GM21737 (cell line): ENCODE results near the gene SHC4.
"Not testable (repeated sequence)": the region's sequence is repeated elsewhere in the genome, so short reads cannot be mapped to it uniquely, and the experiment has no call there.

Experiments used
- ATAC-seq: cut with Tn5 transposase; IDR thresholded peaks from one replicate; pipeline ENCODE4 v1.9.1; 2021; ENCODE audit warnings: mild to moderate bottlenecking, moderate library complexity; ENCODE audit not compliant: unreplicated experiment

The SHC4 gene

DNA sequence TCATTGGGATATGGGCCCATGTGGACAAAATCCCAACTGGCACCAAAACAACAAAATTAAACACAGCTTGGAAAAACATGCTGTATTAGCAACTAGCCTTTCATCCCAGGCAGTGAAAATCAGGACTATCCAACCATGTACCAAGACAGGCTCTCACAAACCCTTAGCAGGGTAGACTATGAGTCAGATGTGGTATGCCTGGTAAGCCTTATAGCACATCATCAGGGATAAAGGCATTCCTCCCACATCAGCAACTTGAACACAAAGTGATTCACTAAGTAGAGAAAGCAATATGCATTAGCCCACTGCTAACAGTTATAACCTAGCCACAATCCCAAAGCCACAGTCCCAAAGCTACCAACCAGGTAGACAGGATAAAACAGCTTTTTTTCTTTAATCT lies 160.9 kb downstream of the SHC4 start:
- no peak for ATAC-seq

DNA sequence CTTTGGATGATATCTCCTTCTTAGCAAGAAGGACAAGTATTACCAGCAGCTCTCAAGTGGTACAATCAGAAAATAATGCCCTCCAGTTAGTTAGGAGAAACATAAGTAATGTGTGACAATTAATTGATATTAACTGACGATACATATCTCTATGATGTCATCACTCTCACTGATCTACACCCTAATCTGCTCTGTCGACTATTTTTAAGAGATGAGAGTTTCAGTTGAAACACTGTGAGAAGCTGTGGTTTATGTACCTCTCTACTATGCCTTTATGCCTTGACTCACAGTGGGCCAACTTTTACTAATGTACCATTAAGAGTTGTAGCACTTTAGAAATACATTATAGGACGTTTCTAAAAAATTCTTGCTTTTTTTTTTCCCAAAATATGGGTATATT lies 161.5 kb downstream of the SHC4 start:
- no peak for ATAC-seq

GRCh38 chr15:48800811-48801455 lies 162.8 kb downstream of the SHC4 start:
- ATAC-seq, result no peak

DNA sequence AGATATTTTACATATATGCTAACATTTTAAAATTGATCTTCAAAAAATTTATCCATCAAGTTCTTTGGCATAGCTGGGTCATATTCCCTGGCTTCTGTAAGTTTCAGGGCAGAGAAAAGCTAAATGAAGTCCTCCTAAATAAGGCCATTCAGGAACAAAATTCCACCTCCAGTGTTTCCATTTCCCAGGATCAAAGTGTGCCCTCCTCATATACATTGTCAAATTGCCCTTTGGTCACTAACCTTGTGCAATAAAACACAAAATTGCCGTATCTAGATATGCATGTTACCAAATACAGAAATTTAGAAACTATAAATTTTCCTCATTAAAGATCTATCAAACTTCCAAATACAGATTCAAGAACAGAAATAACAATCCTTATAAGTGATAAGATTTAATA lies 163.5 kb downstream of the SHC4 start:
- no peak for ATAC-seq

GRCh38 chr15:48798319-48798718 lies 165.4 kb downstream of the SHC4 start:
- ATAC-seq, result no peak

DNA sequence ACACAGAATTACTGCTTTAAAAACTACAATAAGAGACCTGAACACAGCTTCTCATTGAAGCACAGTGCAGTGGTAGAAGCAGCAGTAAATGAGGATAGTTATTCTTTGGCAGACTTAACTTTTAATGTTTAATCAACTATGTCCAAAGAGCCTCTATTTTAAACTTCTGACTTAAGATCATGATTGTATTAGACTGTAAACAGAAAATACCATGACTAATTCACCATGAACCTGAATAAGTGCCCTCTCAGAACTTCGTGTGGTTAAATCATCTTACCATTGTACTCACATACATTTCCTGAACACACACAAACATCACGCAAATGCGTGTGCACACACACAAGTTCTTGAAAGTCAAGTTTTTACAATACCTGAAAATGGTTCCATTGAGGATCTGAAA lies 166.8 kb downstream of the SHC4 start:
- no peak for ATAC-seq

DNA sequence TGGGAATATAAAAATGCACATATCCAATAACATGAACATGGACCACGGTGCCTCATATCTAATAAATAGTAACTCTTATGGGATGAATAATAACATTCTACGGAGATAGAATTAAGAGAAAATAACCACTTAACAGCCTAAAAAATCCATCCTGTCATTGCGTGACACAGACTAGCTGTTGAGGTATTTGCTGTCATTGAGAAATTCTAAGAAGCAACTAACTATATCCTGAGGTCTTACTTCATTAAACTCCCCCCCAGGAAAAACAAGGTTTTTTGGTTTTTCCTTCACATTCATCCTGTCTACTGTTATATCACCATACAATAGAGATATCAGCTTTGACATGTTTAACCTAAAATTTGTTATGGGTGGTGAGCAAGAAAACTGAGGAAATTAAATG lies 167.2 kb downstream of the SHC4 start:
- ATAC-seq, result no peak

DNA sequence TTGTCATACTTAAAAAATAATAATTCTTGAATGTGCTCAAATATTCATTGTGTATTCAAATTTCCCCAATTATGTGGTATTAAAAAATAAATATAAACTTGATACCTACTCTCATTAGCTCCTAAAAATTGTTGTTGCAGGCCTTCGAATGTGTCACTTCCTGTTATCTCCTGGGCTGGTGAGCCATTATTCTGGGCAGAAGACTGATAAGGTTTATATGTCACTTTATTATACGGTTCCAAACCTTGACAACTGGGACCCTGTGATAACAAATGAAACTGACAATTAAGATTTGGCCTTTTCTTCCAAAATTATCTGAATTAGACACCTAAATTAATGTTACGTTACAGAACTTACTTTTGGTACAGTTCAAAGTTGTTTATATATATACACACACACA lies 167.8 kb downstream of the SHC4 start:
- no peak for ATAC-seq

DNA sequence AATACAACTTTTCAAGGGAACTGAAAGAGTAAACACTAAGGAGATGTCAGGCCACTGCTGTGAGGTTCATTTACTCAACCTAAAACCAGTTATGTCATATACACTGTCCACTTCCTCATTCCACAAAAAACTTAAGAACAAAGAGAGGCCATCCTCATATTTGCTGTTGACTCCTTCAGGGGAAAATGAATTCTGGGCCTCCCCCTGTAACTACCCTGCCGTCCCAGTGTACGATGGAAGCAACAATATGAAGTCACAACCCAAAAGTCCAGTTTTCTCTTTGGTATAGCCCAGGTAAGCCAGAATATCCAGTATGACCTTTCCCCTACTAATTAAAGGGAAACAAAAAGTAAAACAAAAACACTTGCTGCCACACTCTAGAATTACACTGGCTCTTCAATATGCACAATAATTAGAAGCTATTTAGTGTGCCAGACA lies 169.0 kb downstream of the SHC4 start:
- peak; percentile 72 for ATAC-seq

DNA sequence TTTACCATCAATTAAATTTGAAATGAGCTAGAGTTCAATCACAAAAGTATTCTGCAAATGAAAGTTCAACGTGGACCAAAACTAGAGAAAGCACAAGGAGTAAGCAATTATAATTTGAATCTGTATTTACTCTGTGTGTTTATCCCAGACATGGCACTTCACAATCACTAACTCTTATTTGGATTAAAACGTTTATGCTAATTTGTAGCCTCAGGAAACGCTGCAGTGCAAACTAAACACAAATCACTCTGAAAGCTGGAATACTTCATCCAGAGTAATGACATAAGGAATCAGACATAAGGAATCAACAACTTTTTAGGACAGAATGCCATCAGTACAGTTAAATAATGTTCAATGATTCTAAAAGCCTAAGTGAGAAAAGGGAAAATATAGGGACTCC lies 171.3 kb downstream of the SHC4 start:
- no peak for ATAC-seq

DNA sequence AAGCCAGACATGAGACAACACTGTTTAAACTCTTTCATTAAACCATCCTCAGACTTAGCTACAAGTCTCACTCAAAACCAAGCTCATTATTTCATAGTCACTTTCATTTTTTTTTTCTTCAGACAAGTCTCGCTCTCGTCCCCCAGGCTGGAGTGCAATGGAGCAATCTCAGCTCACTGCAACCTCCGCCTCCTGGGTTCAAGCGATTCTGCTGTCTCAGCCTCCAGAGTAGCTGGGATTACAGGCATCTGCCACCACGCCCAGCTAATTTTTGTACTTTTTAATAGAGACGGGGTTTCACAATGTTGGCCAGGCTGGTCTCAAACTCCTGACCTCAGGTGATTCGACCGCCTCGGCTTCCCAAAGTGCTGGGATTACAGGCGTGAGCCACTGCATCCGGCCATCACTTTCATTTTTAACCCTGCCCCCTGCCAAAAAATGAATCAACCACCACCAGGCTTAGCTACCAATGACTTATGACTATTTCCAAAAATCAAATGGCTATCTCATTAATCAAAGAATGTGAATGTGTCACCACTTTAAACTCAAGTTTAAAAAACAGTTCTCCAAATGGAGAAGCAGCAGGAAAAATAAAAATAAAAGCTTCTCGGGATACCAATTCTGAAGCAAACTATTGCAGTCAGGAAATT lies 173.1 kb downstream of the SHC4 start:
- ATAC-seq, result not testable (repeated sequence)

GRCh38 chr15:48785712-48786111 lies 178.0 kb downstream of the SHC4 start:
- no peak for ATAC-seq

GRCh38 chr15:48785195-48785594 lies 178.5 kb downstream of the SHC4 start:
- no peak for ATAC-seq

DNA sequence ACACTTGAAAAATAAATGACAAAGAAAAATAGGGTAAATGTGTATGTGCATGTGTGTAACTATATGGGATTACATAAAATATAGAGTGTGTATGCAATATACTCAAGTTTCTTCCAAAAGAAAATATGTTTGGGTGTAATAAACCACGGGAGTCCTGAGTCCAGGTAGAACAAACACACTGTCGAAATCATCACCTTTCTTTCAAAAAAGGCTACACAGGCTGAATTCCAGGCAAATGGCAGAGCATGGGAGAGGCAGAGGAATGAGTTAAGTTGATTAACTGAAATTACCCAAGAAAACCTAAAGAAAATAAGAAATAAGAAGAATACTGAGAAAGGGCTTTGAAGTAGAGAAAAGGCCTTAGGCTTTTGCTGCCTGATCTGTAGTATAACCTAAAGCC lies 179.0 kb downstream of the SHC4 start:
- ATAC-seq, result no peak

- no peak for ATAC-seq
Measured at GRCh38 chr15:48782911-48783310, 180.8 kb downstream of the SHC4 start.

- ATAC-seq, result no peak
Measured at GRCh38 chr15:48781481-48782081, 182.1 kb downstream of the SHC4 start.

DNA sequence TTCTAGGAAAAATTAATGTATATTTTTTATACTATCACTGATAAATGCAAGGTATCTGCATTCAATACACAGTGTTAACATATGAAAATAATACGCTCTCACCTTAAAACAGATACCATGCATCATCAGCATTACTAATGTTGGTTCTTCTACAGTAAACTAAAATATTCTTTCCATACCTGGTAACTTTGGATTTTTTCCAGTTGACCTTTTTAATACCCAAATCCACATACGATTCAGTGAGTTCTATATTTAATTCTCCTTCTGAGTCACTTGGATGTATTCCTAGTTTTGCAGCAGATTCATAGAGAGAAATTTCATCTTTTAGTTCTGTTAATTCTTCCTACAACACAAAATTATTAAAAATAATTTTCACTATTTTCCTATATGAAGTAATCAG lies 182.7 kb downstream of the SHC4 start:
- ATAC-seq, result no peak

DNA sequence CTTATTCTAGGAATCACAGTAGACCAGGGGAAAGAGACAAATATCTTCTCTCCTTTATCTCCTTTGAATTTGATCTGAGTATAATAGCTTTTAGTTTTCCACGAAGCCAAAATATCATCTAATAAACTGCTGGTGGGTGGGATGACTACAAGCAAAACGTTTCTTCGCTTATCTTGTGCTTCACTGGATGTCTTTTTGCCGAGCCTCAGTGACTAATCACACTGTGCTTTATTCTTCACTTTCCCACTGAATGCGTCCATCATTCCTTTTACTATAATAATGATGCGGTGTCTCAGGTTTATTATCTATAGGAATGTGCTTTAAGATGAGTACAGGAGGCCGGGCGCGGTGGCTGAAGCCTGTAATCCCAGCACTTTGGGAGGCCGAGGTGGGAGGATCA lies 185.4 kb downstream of the SHC4 start:
- ATAC-seq, result no peak

DNA sequence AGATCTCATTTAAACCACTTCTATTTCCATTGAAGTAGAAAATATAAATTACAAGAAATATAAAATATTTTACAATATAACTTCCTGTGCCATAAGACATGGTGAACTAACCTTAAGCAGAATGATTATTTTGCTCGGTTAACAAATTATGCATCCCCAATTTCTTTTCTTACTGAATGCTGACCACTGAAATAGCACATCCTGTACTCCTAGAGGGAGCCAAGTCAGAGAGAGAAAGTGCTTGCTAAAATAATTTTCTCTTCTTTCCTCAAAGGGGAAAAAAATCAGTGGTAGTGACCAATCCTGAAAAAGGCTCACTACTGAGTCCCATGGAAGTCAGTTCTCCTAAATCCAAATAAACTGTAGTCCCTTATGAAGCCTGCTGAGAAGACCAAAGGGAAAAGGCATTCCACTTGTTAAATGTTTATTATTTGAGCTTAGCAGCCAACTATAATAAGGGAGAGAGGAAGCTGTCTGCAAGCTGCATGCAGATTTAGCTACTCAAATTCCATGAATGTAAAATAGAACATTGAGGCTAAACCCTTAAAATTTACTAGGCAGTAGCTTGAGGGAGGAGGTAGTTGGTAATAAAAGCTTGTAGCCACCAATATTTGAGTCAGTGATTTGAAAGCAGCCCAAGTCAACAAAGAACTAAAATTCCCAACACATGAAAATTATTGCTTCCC lies 185.9 kb downstream of the SHC4 start:
- no peak for ATAC-seq

- ATAC-seq, result no peak
Measured at GRCh38 chr15:48775546-48775945, 188.2 kb downstream of the SHC4 start.

- ATAC-seq, result no peak
Measured at GRCh38 chr15:48774484-48774883, 189.2 kb downstream of the SHC4 start.
